HEK293 (cell line): ENCODE measurements around the gene DDX55.

Experiments
- CTCF ChIA-PET: fragments of 350-600 bp; formaldehyde crosslinking; extraction: SDS; loops from one replicate; lab custom pipeline; 2021; ENCODE audit warnings: antibody characterized with exemption; lab: Yijun Ruan, JAX
- POLR2A ChIA-PET: fragments of 300-600 bp; formaldehyde crosslinking; extraction: SDS; loops from one replicate; lab custom pipeline; 2020; ENCODE audit warnings: antibody characterized with exemption, inconsistent platforms; lab: Yijun Ruan, JAX
- H3K27ac ChIP-seq: fragments of 200-500 bp; sonication (Bioruptor generic); 2 replicates; pipeline ENCODE4 v1.5.1; 2014; ENCODE audit warnings: low read depth, low read length, control low read depth, inconsistent platforms; ENCODE audit errors: extremely low read depth
- H3K36me3 ChIP-seq, 2 experiments: fragments of 200-500 bp in 1 of 2; sonication (Bioruptor generic) in 1 of 2; 1 replicate in 1 of 2; 2 replicates in 1 of 2; pipeline ENCODE4 v1.5.1; 2014 to 2017; ENCODE audit warnings: inconsistent platforms in 2 of 2, low read length in 2 of 2; ENCODE audit not compliant: control insufficient read depth in 2 of 2, insufficient read depth in 1 of 2
- H3K4me1 ChIP-seq: fragments of 200-500 bp; sonication (Bioruptor generic); 2 replicates; pipeline ENCODE4 v1.5.1; 2014; ENCODE audit warnings: mild to moderate bottlenecking, low read length, inconsistent platforms; ENCODE audit not compliant: control insufficient read depth, insufficient read depth
- H3K4me3 ChIP-seq: 2 replicates; pipeline ENCODE4 v1.5.1; 2011; ENCODE audit warnings: low read depth, mild to moderate bottlenecking, control low read depth, low read length, moderate library complexity
- H3K9me3 ChIP-seq: fragments of 200-500 bp; sonication (Bioruptor generic); 2 replicates; pipeline ENCODE4 v1.5.1; 2014; ENCODE audit warnings: low read depth, low read length, inconsistent platforms; ENCODE audit not compliant: control insufficient read depth, insufficient read depth
- ELK4 ChIP-seq: IDR thresholded peaks from 2 replicates; pipeline ENCODE4 v1.6.1; 2011; ENCODE audit warnings: mild to moderate bottlenecking, low read depth, low read length, borderline replicate concordance
- KLF10 ChIP-seq: fragments of 450-650 bp; IDR thresholded peaks from 2 replicates; pipeline ENCODE4 v1.5.1; 2018; ENCODE audit warnings: missing biosample characterization, mild to moderate bottlenecking, missing genetic modification characterization
- PRDM2 ChIP-seq: fragments of 450-650 bp; formaldehyde crosslinking; IDR thresholded peaks from 2 replicates; pipeline ENCODE4 v1.5.1; 2016; ENCODE audit warnings: missing biosample characterization, missing genetic modification characterization, borderline replicate concordance
- SCRT2 ChIP-seq: fragments of 450-650 bp; formaldehyde crosslinking; IDR thresholded peaks from 2 replicates; pipeline ENCODE4 v1.5.1; 2016; ENCODE audit warnings: missing biosample characterization, missing genetic modification characterization
- YY2 ChIP-seq: fragments of 450-650 bp; formaldehyde crosslinking; IDR thresholded peaks from 2 replicates; pipeline ENCODE4 v1.5.1; 2016; ENCODE audit warnings: missing biosample characterization, missing genetic modification characterization
- ZFP69B ChIP-seq: fragments of 450-650 bp; formaldehyde crosslinking; IDR thresholded peaks from 2 replicates; pipeline ENCODE4 v1.5.1; 2016; ENCODE audit warnings: missing biosample characterization, missing genetic modification characterization
- ZNF10 ChIP-seq: fragments of 450-650 bp; formaldehyde crosslinking; IDR thresholded peaks from 2 replicates; pipeline ENCODE4 v1.5.1; 2017; ENCODE audit warnings: missing biosample characterization, missing genetic modification characterization
- ZNF138 ChIP-seq: fragments of 450-650 bp; formaldehyde crosslinking; IDR thresholded peaks from 2 replicates; pipeline ENCODE4 v1.5.1; 2016; ENCODE audit warnings: missing biosample characterization, missing genetic modification characterization, borderline replicate concordance
- ZNF16 ChIP-seq: fragments of 450-650 bp; formaldehyde crosslinking; IDR thresholded peaks from 2 replicates; pipeline ENCODE4 v1.5.1; 2016; ENCODE audit warnings: low read depth, missing biosample characterization, missing genetic modification characterization
- ZNF335 ChIP-seq: fragments of 450-650 bp; formaldehyde crosslinking; conservative IDR thresholded peaks from 2 replicates; pipeline ENCODE4 v1.5.1; 2016; ENCODE audit warnings: missing biosample characterization, missing genetic modification characterization
- ZNF362 ChIP-seq: fragments of 450-650 bp; formaldehyde crosslinking; IDR thresholded peaks from 2 replicates; pipeline ENCODE4 v1.5.1; 2016; ENCODE audit warnings: missing biosample characterization, missing genetic modification characterization
- ZNF558 ChIP-seq: fragments of 450-650 bp; formaldehyde crosslinking; IDR thresholded peaks from 2 replicates; pipeline ENCODE4 v1.5.1; 2016; ENCODE audit warnings: missing biosample characterization, missing genetic modification characterization
- ZNF707 ChIP-seq: fragments of 450-650 bp; formaldehyde crosslinking; IDR thresholded peaks from 2 replicates; pipeline ENCODE4 v1.5.1; 2016; ENCODE audit warnings: missing biosample characterization, missing genetic modification characterization

Gene DDX55

DNA sequence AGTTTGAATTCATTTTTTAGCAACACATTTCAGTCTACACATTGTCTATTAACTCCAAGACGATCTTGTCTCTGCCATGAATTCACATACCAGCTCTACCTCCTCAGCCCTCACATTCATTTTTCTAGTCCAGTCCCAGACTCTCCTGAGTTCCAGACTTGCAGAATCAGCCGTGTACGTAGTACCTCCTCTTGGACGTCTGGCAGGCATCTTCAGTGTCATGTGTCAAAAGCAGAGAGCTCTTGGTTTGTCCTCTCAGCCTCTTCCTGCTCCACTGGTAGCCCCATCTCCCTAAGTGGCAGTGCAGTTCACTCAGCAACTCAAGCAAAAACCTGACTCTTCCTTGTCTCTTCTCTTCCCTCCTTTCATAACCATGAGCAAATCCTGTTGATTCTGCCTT, 54.5 kb downstream of the DDX55 start (continued):
- TF ChIP-seq PRDM2 (tag by site-specific recombination) (no peak), YY2 (tag by site-specific recombination) (no peak), ZNF707 (tag by site-specific recombination) (no peak), ZNF10 (tag by site-specific recombination) (no peak), ZNF16 (tag by site-specific recombination) (no peak), ELK4 (no peak)

DNA sequence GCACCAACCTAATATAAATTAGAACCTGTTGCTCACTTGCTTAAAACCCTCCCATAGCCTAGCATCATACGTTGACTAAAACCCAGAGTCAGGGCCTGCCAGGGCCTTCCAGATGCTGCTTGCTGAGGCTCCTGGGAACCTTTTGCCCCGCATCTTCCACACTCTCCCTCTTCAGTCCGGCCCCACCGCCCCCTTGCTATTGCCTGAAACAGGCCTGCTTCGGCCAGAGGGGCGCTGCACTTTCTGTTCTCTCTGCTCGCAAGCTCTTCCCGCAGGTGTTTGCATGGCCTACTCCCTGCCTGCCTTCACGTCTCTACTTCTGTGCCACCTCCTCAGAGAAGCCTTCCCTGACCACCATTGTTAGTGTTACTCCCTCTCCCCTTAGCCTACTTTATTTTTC, 55.3 kb downstream of the DDX55 start:
- ChIA-PET CTCF (interaction anchor here (0.6 kb wide), 1 partner anchor 74 kb away, joined by 3 read pairs; no protein-coding TSS in a partner anchor), POLR2A (interaction anchor here (0.7 kb wide), 1 partner anchor 753 kb away, joined by 3 read pairs; no protein-coding TSS in a partner anchor)
- no peak overlapping the region for H3K4me3 ChIP-seq
- H3K36me3 ChIP-seq, result peaks cover 69 to 79% of the 10 kb centered on the region in 2 experiments
- no peak for TF ChIP-seq ZNF138 (tag by site-specific recombination)
- TF ChIP-seq SCRT2 (tag by site-specific recombination), result 0 out of 2 replicates have a peak, but pooled peaks have one; percentile 32
- H3K4me1 ChIP-seq, result no peaks in the 10 kb centered on the region
- no peaks in the 10 kb centered on the region for H3K9me3 ChIP-seq
- no peak overlapping the region for H3K27ac ChIP-seq

GRCh38 chr12:123659996-123660727, 58.3 kb downstream of the DDX55 start:
- no peak overlapping the region for H3K4me3 ChIP-seq
- peaks cover 53 to 62% of the 10 kb centered on the region in 2 experiments for H3K36me3 ChIP-seq
- H3K9me3 ChIP-seq, result no peaks in the 10 kb centered on the region
- H3K27ac ChIP-seq, result no peak overlapping the region
- ChIA-PET POLR2A (interaction anchor here (1.3 kb wide), 1 partner anchor 11 kb away, joined by 5 read pairs; the partner anchor contains the start of gene TCTN2), CTCF (interaction anchor here (0.7 kb wide), 1 partner anchor 89 kb away, joined by 3 read pairs; no protein-coding TSS in a partner anchor)
- TF ChIP-seq ZNF362 (tag by site-specific recombination) (0 out of 2 replicates have a peak, but pooled peaks have one; percentile 40), ZNF558 (tag by site-specific recombination) (no peak), ZNF335 (tag by site-specific recombination) (peak; percentile 46), KLF10 (no peak), ZFP69B (tag by site-specific recombination) (no peak)
- H3K4me1 ChIP-seq, result no peaks in the 10 kb centered on the region
